ENCODE measurements around the gene TM9SF4. TPM values are rescaled to one million over a fixed set of nuclear protein-coding genes. Genes with fewer than 3 reads are reported as not detected.

Gene TM9SF4
- total RNA-seq, 1 donor from 2014 or later, result 46.0 TPM

GRCh38 chr20:32158943-32159660, 49.6 kb downstream of the TM9SF4 start:
- no peak for TF ChIP-seq CTCF (IDR thresholded peaks at IDR 0.05; ENCODE audit: unreplicated experiment)
- H3K27ac Mint-ChIP-seq (ENCODE audit: unreplicated experiment), result no peak overlapping the region
- no peak overlapping the region for H3K4me3 Mint-ChIP-seq (ENCODE audit: unreplicated experiment)
- no peaks in the 10 kb centered on the region for H3K9me3 Mint-ChIP-seq (ENCODE audit: unreplicated experiment)
- H3K36me3 Mint-ChIP-seq (ENCODE audit: low read depth, unreplicated experiment), result peaks cover 35% of the 10 kb centered on the region
- H3K4me1 Mint-ChIP-seq (ENCODE audit: unreplicated experiment), result peaks cover 24% of the 10 kb centered on the region
- no peak for DNase-seq (ENCODE audit: low spot score)
- H3K27me3 Mint-ChIP-seq (ENCODE audit: unreplicated experiment), result peaks cover 2% of the 10 kb centered on the region

DNA sequence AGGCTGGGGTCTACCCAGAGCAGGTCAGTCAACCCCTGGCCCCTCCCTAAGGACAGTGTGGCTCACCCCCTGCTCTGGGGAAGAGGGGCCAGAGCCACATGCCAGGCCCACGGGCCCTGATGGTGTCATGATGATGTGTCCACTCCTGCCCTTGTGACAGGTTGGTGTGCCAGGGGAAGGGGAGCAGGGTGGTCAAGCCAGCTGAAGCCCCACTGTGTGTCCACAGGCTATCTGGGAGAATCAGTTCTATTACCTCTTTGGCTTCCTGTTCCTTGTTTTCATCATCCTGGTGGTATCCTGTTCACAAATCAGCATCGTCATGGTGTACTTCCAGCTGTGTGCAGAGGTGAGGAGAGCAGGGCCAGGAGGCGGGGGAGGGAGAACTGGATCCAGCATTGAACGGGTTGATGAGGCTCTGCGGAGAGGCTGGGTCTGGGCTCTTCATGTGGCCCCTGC, 50.3 kb downstream of the TM9SF4 start:
- DNase-seq (ENCODE audit: low spot score), result no peak
- H3K27ac Mint-ChIP-seq (ENCODE audit: unreplicated experiment), result no peak overlapping the region
- H3K36me3 Mint-ChIP-seq (ENCODE audit: low read depth, unreplicated experiment), result peaks cover 38% of the 10 kb centered on the region

GRCh38 chr20:32160341-32160740, 50.8 kb downstream of the TM9SF4 start:
- no peak overlapping the region for H3K27ac Mint-ChIP-seq (ENCODE audit: unreplicated experiment)
- no peak for DNase-seq (ENCODE audit: low spot score)
- no peak for TF ChIP-seq CTCF (IDR thresholded peaks at IDR 0.05; ENCODE audit: unreplicated experiment)
- peaks cover 43% of the 10 kb centered on the region for H3K36me3 Mint-ChIP-seq (ENCODE audit: low read depth, unreplicated experiment)
- peak overlapping the region; percentile 74 for H3K4me3 Mint-ChIP-seq (ENCODE audit: unreplicated experiment)
- H3K4me1 Mint-ChIP-seq (ENCODE audit: unreplicated experiment), result peaks cover 16% of the 10 kb centered on the region
- H3K9me3 Mint-ChIP-seq (ENCODE audit: unreplicated experiment), result no peaks in the 10 kb centered on the region
- H3K27me3 Mint-ChIP-seq (ENCODE audit: unreplicated experiment), result peaks cover 6% of the 10 kb centered on the region

More for the DNA sequence above, 50.3 kb downstream of the TM9SF4 start:
- Mint-ChIP-seq H3K27me3 (ENCODE audit: unreplicated experiment) (peaks cover 4% of the 10 kb centered on the region), H3K4me3 (ENCODE audit: unreplicated experiment) (no peak overlapping the region), H3K4me1 (ENCODE audit: unreplicated experiment) (peaks cover 21% of the 10 kb centered on the region), H3K9me3 (ENCODE audit: unreplicated experiment) (no peaks in the 10 kb centered on the region)
- no peak for TF ChIP-seq CTCF (IDR thresholded peaks at IDR 0.05; ENCODE audit: unreplicated experiment)

DNA sequence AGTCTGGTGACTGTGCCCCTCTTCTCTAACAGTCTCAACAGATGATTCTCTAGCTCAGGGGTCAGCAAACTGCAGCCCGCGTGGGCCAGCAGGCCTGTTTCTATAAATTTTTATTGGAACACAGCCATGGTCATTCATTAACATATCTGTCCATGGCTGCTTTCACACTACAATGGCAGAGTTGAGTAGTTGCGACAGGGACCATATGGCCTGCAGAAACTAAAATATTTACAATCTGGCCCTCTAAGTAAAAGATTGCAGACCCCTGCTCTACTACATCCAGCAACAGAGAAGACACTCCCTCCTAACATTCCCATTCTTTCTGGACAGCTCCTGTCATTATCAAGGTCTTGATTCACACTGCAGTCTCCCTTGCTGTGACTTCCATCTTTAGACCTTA, 52.8 kb downstream of the TM9SF4 start:
- Mint-ChIP-seq H3K4me3 (ENCODE audit: unreplicated experiment) (no peak overlapping the region), H3K36me3 (ENCODE audit: low read depth, unreplicated experiment) (peaks cover 54% of the 10 kb centered on the region), H3K9me3 (ENCODE audit: unreplicated experiment) (no peaks in the 10 kb centered on the region), H3K4me1 (ENCODE audit: unreplicated experiment) (peaks cover 9% of the 10 kb centered on the region), H3K27me3 (ENCODE audit: unreplicated experiment) (peaks cover 10% of the 10 kb centered on the region), H3K27ac (ENCODE audit: unreplicated experiment) (no peak overlapping the region)
- no peak for DNase-seq (ENCODE audit: low spot score)
- no peak for TF ChIP-seq CTCF (IDR thresholded peaks at IDR 0.05; ENCODE audit: unreplicated experiment)

DNA sequence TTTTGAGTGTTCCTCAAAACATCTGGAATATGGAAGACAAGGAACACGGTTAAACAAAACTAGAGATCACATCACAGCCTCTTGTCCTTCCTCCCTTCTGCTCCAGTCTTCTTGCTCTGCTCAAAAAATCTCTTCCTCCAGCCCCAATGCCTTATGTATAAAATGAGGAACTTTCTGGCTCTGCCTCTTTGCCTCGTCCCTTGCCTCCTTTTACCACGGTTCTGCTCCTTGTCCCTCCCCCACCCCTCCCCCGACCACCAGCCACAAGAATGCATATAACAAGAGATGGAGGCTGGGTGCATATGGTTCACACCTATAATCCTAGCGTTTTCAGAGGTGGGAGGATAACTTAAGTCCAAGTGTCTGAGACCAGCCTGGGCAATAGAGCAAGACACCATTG, 54.4 kb downstream of the TM9SF4 start:
- no peak overlapping the region for H3K4me3 Mint-ChIP-seq (ENCODE audit: unreplicated experiment)
- H3K27me3 Mint-ChIP-seq (ENCODE audit: unreplicated experiment), result peaks cover 10% of the 10 kb centered on the region
- H3K36me3 Mint-ChIP-seq (ENCODE audit: low read depth, unreplicated experiment), result peaks cover 54% of the 10 kb centered on the region
- DNase-seq (ENCODE audit: low spot score), result no peak
- H3K4me1 Mint-ChIP-seq (ENCODE audit: unreplicated experiment), result peaks cover 15% of the 10 kb centered on the region
- TF ChIP-seq CTCF (IDR thresholded peaks at IDR 0.05; ENCODE audit: unreplicated experiment), result no peak
- no peak overlapping the region for H3K27ac Mint-ChIP-seq (ENCODE audit: unreplicated experiment)
- H3K9me3 Mint-ChIP-seq (ENCODE audit: unreplicated experiment), result no peaks in the 10 kb centered on the region
